ENCODE data around the gene NXN. TPM values are rescaled to one million over a fixed set of nuclear protein-coding genes. Genes with fewer than 3 reads are reported as not detected.

Gene NXN
- polyA plus RNA-seq, 3 donors: not detected

- intact Hi-C loops (cut with micrococcal nuclease): no loop called here
- H3K27ac ChIP-seq (ENCODE audit: low read depth in 1 of 2, low read length in 2 of 2): no peak overlapping the region
- no peak overlapping the region for H3K4me2 ChIP-seq (replicated peaks; ENCODE audit: extremely low read depth, low read length, poor library complexity, severe bottlenecking)
- H3K4me3 Mint-ChIP-seq: no peak overlapping the region
- H3K36me3 Mint-ChIP-seq: no peaks in the 10 kb centered on the region
- H2AFZ ChIP-seq (ENCODE audit: insufficient read depth, low read depth, low read length, poor library complexity, severe bottlenecking): no peak overlapping the region
- H3K4me1 ChIP-seq (ENCODE audit: control insufficient read depth in 1 of 2, insufficient read depth in 2 of 2, low read length in 2 of 2): no peaks in the 10 kb centered on the region
- H3K9me3 Mint-ChIP-seq: peaks cover 0 to 2% (median 0%) of the 10 kb centered on the region in 7 donors
- no peaks in the 10 kb centered on the region for H3K79me2 ChIP-seq (ENCODE audit: insufficient read depth, low read length)
- WGBS (ENCODE audit: insufficient coverage): 94% methylated on average over 2 of the region's 3 CpGs
- H3K27me3 Mint-ChIP-seq (ENCODE audit: low read depth in 3 of 3): peaks cover 14 to 17% (median 16%) of the 10 kb centered on the region in 3 donors
- H4K20me1 ChIP-seq (ENCODE audit: insufficient read depth, low read length): no peaks in the 10 kb centered on the region
- no peak overlapping the region for H3K27ac Mint-ChIP-seq
- DNase-seq: no peak
- no peak overlapping the region for H3K9ac ChIP-seq (ENCODE audit: insufficient read depth, low read length, poor library complexity, severe bottlenecking)
- H3K27me3 ChIP-seq (ENCODE audit: control insufficient read depth in 2 of 2, insufficient read depth in 2 of 2, low read length in 2 of 2): peaks cover 2 to 4% of the 10 kb centered on the region in 2 donors
- no peak for TF ChIP-seq CTCF (IDR thresholded peaks at IDR 0.05)
- H3K4me3 ChIP-seq (replicated peaks in 1 of 3; ENCODE audit: low read depth in 2 of 3, low read length in 3 of 3): no peak overlapping the region
- H3K36me3 ChIP-seq (replicated peaks in 1 of 2; ENCODE audit: control insufficient read depth in 1 of 2, insufficient read depth in 2 of 2, low read length in 2 of 2): no peaks in the 10 kb centered on the region
- peaks cover 6% of the 10 kb centered on the region for H3K4me1 Mint-ChIP-seq
- H3K9me3 ChIP-seq (replicated peaks in 1 of 2; ENCODE audit: control insufficient read depth in 1 of 2, insufficient read depth in 1 of 2, low read length in 2 of 2): no peaks in the 10 kb centered on the region
Measured at GRCh38 chr17:945672-946071, 33.9 kb downstream of the NXN start.

GRCh38 chr17:944266-944826, 35.2 kb downstream of the NXN start:
- Histone ChIP-seq H3K27me3 (ENCODE audit: control insufficient read depth in 2 of 2, insufficient read depth in 2 of 2, low read length in 2 of 2) (no peaks in the 10 kb centered on the region), H3K4me3 (replicated peaks in 1 of 3; ENCODE audit: low read depth in 2 of 3, low read length in 3 of 3) (no peak overlapping the region), H3K4me2 (replicated peaks; ENCODE audit: extremely low read depth, low read length, poor library complexity, severe bottlenecking) (no peak overlapping the region), H3K27ac (ENCODE audit: low read depth in 1 of 2, low read length in 2 of 2) (no peak overlapping the region), H3K9me3 (replicated peaks in 1 of 2; ENCODE audit: control insufficient read depth in 1 of 2, insufficient read depth in 1 of 2, low read length in 2 of 2) (no peaks in the 10 kb centered on the region), H4K20me1 (ENCODE audit: insufficient read depth, low read length) (no peaks in the 10 kb centered on the region), H3K36me3 (replicated peaks in 1 of 2; ENCODE audit: control insufficient read depth in 1 of 2, insufficient read depth in 2 of 2, low read length in 2 of 2) (no peaks in the 10 kb centered on the region), H3K79me2 (ENCODE audit: insufficient read depth, low read length) (no peaks in the 10 kb centered on the region), H3K4me1 (ENCODE audit: control insufficient read depth in 1 of 2, insufficient read depth in 2 of 2, low read length in 2 of 2) (no peaks in the 10 kb centered on the region), H2AFZ (ENCODE audit: insufficient read depth, low read depth, low read length, poor library complexity, severe bottlenecking) (no peak overlapping the region), H3K9ac (ENCODE audit: insufficient read depth, low read length, poor library complexity, severe bottlenecking) (no peak overlapping the region)
- intact Hi-C loops (cut with micrococcal nuclease): no loop called here
- H3K4me1 Mint-ChIP-seq: peaks cover 6% of the 10 kb centered on the region
- peaks cover 4 to 8% (median 7%) of the 10 kb centered on the region in 3 donors for H3K27me3 Mint-ChIP-seq (ENCODE audit: low read depth in 3 of 3)
- peaks cover 0 to 2% (median 0%) of the 10 kb centered on the region in 7 donors for H3K9me3 Mint-ChIP-seq
- H3K27ac Mint-ChIP-seq: peak overlapping the region in 1 of 7 donors; percentile 0
- no peaks in the 10 kb centered on the region for H3K36me3 Mint-ChIP-seq
- DNase-seq: no peak
- TF ChIP-seq CTCF (IDR thresholded peaks at IDR 0.05): no peak
- 81% methylated on average over 8 of the region's 14 CpGs for WGBS (ENCODE audit: insufficient coverage)
- peak overlapping the region; percentile 3 to 21 for H3K4me3 Mint-ChIP-seq
